ENCODE results near the gene IQSEC1.

IQSEC1 gene

DNA sequence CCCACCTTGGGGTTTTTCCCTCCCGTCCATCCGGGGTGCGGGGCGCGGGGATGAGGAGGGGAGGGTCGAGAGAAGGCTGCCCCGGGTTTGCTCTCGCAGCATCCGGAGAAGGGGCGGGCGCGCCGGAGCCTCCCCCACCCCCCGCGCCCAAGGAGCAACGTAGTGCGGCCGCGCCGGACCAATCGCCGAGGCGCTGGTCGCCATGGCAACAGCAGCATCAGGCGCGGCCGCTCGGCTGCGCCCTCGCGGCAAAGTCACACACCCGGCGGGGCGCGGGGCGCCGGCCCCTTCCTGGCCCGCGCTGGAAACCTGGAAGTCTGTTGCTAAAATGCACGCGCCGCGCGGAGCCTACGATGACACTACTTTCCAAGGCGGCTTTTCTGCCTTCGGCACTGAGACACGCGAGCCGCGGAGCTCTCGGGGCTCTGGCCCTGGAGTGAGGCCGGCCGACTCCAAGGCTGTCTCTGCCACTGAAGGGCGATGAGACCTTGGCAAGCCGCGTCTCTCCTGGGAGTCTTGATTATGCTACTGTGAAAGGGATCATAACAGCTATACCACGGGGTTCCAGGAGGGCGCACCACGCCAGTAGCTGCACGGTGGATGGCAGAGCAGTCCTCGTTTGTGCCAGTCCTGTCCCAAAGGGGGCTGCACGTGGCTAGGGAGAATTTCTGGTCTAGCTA lies at the start of gene IQSEC1:
Gene IQSEC1 (minus strand): TSS at position 104 of the 680 bp plus-strand sequence. CDS start 415 bp downstream, outside the sequence.
- peak; percentile 11 for DNase-seq (ENCODE audit: low read depth)

DNA sequence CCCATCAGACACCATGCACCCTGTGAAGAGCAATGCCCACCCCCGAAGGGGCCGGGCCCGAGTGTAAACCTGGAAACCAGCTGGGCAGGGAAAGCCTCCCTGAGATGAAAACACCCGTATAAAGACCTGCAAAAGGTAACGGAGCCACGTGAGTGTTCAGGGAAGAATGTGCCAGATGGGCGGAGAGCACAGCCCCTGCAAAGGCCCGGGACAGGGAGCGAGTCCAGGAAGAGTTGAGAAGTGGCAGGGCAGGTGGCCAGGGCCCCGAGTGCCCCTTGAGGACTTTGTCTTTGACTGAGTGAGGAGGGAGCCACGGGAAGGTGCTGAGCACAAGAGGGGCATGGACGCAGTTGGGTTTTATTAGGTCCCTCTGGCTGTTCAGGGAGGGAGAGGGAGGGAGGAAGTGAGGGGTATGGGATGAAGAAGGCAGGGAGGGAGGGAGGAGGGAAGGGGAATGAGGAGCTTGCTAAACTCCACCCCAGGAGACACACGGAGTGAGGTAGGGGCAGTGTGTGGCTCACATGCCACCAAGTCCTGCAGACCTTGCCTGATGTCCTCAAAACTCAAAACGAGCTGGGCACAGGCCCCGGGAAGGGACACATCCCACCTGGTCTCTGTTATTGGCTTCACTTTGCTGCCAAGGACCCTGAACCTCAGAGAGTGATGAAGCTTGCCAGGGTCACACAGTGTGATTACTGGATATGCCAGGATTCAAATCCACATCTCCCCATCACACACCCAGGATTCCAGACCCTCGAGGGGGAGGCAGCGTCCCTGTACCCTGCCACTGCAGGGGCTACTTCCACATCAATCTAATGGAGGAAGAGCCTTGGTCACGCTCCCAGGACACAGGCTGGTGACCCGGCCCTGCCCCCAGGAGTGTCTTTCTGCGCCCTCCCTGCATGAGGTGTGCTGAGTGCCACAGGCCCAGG lies 49.1 kb upstream of the IQSEC1 start:
- DNase-seq (ENCODE audit: low read depth), result no peak

DNA sequence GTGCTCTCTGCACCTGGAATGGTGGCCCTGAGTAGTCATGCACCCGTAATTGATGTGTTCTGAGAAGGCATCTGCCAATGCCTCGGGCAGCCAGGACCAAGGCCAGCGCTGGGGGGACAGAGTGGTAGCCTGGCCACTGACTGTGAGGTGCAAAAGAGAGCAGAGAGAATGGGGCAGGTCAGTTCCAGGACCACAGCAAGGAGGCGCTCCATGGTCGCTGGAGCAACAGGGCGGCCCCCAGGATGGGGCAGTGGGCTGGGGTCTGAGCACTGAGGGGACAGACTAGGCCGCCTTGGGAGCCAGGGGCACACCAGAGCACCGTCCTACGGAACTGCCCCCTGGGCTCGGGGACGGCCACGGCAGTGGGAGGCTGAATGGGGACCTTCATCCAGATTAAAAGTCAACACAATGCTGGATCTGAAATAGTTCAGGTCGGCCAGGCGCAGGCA lies 48.3 kb upstream of the IQSEC1 start:
- no peak for DNase-seq (ENCODE audit: low read depth)

DNA sequence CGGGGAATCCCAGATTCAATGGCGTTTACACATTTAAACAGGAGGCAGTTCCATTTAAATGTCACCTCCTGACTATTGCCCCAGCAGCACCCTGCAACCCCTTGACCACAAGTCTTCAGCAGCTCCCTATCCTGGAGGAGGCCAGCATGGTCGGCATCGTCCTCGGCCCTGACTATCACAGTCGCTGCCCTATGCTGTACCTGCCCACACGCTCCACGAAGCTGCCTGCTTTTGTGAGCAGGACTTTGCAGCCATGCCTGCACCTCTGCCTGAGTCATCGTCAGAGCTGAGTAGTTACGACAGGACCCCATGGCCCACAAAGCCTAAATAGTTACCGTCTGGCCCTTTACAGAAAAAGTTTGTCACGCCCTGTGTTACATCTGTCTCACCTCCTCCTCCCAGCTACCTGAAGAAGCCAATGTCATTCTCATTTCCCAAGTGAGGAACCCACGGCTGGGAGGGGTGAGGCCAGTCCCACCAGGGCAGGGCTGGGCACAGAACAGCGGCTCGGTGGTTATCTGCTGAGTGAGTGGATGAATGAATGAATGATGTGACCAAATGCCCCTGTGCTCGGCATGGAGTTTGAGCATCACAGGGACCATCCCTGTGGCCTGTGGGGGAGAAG lies 47.8 kb upstream of the IQSEC1 start:
- no peak for DNase-seq (ENCODE audit: low read depth)

DNA sequence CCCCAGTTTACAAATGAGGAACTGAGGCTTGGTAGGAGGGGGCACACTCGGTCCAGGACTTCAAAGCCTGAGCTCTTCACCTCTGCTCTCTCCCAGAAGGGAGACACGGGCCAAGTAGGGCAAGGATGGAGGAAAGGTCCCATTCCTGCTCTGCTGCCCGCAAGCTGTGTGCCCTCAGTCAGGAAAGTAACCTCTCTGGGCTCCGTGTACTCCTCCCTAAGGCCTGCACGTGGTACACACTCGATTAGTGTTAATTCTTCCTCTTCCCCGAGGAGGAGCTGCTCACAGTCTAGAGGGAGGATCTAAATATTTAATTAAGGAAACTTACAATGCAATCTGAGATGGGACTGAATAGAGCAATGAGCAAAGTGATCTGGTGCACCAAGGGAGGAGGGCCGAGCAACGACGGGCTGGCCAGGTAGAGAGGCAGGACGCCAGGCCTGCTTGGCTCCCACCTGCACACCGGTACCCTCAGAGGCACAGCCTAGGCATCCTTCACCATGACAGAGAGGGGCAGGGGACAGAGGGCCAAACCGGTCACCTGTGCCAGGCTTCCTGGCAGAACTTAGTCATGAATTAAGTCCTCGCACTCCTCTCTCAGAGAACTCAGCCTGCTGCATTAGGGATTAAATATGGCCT lies 47.2 kb upstream of the IQSEC1 start:
- DNase-seq (ENCODE audit: low read depth), result no peak

DNA sequence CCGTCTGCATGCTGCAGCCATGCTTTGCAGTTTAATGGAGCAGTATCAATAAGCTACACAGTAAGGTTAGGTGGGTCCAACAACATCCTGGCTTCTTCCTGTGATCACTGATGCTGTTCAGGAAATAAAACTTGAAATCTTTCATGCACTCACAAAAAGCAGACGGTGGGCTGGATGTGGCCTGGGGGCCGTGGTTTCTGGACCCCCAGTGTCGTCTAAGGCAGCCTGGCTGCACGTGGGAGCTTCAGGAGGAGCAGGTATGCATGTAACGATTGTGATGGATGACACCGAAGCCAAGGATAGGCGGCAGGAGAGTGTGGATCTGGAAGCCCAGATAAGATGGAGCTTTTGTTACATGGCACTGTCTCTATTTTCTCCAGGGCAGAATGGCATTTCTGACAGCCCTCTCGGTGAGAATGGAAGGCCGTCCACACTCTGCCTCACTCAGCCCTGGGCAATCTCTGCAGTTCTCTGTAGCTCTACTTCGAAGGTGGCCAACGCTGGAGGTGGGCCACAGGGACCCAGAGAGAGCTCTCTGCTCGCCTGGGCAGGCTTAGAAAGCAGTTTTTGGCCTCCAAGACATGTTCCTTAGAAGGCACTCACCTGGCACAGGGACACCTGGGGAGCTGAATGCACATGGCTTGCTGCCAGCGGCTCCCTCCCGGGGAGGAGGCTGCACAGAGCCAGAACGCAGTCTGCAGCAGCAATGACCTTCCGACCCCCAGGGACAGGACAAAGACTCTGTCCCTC lies 46.4 kb upstream of the IQSEC1 start:
- no peak for DNase-seq (ENCODE audit: low read depth)

DNA sequence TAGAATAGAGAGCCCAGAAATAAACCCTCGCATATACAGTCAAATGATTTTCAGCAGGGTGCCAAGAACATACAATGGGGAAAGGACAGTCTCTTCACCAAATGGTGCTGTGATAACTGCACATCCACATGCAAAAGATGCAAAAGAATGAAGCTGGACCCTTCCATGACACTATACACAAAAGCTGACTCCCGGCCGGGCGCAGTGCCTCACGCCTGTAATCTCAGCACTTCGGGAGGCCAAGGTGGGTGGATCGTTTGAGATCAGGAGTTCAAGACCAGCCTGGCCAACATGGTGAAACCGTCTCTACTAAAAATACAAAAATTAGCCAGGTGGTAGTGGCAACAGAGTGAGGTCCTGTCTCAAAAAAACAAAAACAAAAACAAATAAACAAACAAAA lies 43.2 kb upstream of the IQSEC1 start:
- DNase-seq (ENCODE audit: low read depth), result no peak

DNA sequence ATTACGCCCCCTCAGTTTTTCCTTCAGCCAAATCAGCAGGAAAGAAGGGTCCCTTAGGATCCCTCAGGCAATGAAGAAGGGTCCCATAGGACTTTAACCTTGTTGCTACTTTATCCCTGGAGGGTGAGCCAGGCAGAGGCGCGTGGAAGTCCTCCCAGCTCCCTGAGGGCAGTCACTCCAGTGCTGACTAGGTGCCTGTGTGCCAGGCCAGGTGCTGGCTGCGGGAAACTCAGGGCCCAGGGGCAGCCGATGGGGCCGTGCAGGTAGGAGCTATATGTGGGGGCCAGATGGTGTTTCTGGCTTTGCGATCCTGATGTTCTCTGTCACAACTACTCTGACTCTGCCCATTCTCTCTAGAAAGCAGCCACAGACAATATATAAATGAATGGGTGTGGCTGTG lies 42.8 kb upstream of the IQSEC1 start:
- DNase-seq (ENCODE audit: low read depth), result no peak

DNA sequence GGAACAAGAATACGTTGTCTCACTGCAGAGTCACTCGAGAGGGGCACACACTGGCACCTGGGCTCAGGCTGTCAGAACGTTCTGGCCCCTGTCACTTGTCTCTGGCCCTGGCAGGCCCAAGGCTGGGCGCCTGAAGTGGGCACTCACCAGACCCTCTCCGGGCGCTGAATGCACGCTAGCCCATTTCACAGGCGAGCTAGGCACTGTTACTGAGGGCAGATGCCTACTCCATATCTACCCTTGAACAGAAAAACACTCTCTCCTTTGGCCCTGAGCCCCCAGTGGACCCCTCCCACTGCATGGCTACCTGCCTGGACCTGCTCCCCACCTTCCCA lies 42.3 kb upstream of the IQSEC1 start:
- DNase-seq (ENCODE audit: low read depth), result no peak

DNA sequence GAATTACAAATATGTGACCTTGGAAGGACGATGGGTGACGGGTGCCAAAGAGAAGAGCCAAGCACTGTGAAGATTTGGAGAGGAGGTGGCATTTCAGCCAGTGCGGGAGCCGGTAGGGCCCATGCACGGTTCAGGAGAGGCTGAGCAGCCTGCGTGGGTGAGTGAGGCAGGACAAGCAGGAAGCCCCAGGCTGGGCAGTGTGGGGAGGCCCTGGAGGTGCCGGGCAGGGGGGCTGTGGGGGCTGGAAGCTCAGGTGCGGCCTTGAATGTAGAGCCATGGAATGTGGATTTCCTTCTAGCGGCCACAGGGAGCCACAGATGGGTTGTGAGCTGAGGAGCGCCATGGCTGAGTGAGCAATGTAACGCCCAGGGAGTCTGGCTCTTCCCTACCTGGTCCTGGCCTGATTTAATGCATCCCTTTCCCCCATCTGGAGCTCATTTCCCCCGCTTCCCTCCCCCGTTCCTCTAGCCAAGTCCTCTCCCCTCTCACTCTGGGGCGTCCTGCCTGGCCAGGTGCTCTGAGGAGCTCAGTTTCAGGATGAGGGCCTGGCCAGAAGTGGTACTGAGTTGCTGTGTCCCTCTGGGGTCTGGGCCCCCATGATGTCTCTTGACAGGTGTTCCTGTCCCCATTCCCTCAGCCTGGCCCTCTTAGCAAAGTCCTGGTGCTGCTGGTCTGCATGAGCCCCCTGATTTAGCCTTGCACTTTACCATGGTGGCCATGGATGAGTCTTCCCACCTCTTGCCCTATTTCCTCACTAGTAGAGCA lies 41.8 kb upstream of the IQSEC1 start:
- no peak for DNase-seq (ENCODE audit: low read depth)

DNA sequence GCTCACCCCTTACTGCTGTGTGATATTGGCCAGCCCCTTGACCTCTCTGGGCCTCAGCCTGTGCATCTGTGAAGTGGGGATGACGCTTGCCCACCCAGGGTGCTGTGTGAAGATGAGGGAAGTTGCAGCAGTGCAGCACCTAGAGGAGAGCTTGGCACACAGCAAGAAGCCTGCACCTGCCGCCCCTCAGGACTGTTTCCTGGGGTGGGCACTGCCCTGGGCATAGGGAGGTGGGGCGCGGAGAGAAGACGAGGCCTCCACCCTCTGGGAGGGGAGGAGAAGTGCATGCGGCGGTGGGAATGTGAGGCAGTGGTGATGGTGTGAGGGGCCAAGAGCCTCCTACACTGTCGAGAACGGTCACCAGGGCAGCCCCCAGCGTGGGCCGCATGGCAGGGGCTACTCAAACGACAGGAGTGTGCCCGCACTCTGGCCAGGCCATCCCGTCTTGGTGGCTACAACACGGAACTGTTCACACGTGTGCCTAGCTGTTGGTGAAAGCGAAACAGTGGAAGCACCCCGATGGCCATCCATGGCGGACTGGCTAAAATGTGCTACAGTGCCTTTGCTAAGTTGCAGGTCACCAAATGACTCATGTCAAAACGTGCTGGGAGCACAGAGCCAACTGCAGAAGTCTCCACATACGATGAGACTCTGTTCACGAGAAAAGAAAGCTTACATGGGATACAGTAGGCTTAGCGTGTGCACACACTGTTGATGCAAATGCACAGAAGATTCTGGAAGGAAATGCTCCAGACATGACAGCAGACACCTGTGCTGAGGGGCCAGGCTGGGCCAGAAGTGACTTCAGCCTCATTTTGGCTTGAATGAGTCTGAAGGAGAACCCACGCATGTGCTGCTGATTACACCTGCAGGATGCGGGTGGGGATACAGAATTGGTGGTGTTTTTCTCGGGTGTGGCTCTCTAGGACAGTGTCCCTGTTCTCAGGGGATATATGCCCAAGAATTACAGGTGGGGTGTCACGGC lies 40.4 kb upstream of the IQSEC1 start:
- DNase-seq (ENCODE audit: low read depth), result no peak

DNA sequence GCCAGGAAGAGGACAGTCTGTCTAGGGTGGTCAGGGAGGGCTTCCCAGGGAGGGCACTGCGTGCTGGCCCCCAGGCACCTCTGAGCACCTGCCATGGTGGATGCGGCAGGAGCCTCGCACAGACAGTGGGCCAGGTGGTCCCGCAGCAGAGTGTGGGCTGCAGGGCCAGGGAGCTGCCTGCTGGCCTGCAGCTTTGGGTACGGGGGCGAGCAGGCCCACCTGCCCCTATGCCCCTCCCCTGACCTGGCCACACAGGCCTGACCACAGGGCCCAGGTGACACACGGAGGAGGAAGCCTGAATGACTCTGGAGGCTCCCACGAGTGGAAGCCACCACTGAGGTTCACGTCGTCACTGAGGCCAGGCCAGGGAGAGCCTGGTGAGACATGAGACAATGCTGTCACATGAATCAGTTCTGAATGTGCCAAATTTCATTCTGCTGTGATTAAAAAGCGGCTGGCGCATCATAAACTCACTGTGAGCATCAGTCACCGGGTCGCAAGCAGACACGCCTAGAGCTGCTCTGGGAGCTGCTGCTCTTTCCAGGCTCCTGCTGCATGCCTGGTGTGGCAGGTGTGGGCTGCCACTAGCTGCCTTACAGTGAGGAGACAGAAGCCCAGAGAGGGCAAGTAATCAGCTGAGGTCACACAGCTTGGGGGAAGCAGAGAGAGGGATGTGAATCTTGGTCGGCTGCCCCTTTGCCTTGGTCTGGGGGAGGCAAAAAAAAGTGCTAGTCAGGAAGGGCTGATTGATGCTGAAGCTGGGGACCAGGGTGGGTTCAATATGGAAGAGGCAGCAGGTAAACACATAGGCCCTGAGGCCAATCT lies 39.5 kb upstream of the IQSEC1 start:
- DNase-seq (ENCODE audit: low read depth), result no peak

DNA sequence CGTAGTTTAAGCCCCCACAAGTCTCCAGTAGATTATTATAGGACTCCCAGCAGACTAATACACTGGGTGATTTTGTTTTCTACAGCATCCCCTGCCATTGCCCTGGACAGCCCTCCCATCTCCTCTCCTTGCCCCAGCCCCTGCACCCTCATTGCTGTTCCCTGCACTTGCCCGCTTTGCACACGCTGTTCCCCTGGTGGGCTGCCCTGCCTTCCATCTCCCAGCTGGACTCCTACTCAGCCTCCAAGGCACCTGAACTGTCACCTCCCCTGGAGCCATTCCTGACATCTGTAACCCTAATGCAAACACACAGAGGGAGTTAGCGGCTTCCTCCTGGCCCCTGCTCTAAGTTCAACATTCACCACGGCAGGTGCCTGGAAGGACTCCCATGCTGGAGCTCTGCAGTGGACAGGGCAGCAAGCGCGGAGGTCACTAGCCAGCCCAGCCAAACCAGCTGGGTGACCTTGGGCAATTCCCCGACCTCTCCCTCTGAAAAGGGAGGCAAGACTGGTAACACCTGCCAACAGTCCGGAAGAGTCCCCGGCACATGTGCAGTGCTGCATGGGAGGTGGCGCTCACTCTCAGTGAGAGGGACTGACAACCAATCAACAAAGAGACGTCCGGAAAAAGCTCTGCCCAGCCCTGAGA lies 38.8 kb upstream of the IQSEC1 start:
- no peak for DNase-seq (ENCODE audit: low read depth)

DNA sequence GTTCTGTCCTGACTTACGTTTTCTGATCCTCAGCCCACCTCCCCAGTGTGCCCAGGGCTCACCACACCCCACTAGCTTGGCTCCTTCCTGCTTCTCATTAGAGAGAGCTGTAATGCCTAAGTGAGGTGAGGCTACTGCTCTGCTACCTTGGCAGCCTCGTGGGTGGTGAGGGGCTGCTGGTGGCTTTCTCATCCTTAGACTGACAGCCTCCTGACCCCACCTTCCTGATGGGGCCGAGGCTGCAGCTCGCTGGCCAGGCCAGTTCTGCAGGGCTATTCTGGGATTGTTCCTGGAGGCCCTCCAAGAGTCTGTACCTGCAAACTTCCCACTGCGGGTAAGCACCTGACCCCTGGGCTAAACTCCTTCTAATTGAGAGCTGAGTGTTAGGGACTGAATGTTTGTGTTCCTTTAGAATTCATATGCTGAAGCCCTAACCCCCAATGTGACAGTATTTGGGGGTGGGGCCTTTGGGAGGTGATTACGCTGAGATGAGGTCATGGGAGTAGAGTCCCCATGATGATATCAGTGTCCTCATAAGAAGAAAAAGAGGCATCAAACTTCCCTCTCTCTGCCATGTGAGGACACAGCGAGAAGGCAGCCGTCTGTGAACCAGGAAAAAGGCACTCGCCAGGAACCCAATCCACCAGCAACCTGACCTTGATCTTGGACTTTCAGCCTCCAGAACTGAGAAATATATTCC lies 38.1 kb upstream of the IQSEC1 start:
- DNase-seq (ENCODE audit: low read depth), result no peak

DNA sequence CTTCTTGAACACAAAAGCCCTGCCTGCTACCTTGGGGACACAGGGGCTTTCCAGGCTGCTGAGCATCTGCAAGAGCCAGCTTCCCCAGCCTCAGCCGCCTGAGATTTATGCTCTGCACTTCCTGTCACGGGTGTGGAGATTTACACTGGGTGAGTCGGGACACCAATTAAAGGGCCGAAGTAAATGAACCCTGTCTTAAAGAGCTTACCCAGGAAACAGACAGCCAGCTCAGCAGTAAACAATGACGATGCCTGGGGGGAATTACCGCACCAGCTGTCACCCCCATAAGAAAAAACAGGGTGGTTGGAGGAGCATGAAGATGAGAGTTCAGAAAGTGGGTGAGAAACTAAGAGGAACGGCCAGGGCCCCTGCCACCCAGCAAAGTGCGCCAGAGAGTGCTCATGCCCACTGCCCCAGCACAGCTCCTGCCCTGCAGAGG lies 37.5 kb upstream of the IQSEC1 start:
- peak; percentile 5 for DNase-seq (ENCODE audit: low read depth)

DNA sequence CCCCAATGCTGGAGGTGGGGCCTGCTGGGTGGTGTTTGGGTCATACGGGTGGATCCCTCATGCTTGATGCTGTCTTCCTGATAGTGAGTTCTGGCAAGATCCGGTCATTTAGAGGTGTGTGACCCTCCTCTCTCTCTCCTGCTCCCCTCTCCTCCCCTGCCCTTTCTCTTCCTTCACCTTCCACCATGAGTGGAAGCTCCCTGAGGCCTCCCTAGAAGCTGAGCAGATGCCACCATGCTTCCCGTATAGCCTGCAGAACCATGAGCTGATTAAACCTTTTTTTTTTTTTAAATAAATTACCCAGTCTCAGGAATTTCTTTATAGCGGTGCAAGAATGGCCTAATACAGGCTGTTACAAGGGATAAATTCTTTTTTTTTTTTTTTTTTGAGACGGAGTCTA lies 36.3 kb upstream of the IQSEC1 start:
- no peak for DNase-seq (ENCODE audit: low read depth)

DNA sequence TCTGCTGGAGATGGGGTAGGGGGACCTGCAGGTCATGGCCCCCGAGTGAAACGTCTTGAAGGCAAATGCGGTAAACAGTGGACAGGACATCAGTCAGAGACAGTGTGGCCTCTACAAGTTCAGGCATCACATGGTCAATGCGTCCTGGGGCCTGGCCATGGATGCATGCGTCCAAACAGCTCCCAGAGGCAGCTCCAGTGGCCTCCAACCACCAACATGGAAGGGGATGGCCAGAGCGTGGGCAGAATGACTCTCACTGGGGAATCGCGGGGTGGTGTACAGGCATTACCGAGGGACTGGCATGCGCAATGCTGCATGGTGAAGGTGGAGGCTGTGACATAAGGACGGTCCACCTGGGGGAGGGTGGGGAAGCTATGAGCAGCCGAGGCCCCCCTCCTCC lies 35.6 kb upstream of the IQSEC1 start:
- DNase-seq (ENCODE audit: low read depth), result no peak

DNA sequence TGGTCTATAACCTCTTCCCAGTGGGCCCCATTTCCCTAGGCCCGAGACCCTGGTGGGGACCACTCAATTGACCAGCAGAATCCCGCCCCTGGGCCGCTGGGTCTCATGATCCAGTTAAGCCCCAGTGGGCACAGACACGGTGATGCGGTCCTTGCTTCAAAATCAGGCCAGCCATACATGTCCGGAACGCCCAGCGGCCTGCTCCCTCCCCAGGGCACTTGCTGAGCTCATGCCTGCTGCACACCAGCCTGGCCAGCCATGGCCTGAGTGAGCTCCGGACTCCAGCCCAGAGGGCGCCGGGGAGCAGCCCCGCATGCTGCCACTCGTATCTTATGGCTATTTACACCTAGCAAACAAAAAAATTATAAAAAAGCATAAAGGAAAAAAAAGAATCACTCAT lies 34.4 kb upstream of the IQSEC1 start:
- no peak for DNase-seq (ENCODE audit: low read depth)

All from iris pigment epithelial cell (primary cell).